HepG2 (cell line): ENCODE measurements around the gene VWA3A. TPM values are rescaled to one million over a fixed set of nuclear protein-coding genes. Genes with fewer than 3 reads are reported as not detected.

Experiments used
- ATF5 ChIP-seq: sonication (generic); formaldehyde crosslinking; IDR thresholded peaks from 2 replicates; pipeline ENCODE4 v1.4.0; 2020; ENCODE audit warnings: mild to moderate bottlenecking, low read depth, missing genetic modification reagents
- CREM ChIP-seq, 2 experiments: sonication (generic) in 1 of 2; formaldehyde crosslinking in 1 of 2; IDR thresholded peaks; 2 replicates each; pipeline versions ENCODE4 v1.4.0 to v1.6.1; 2016 to 2020; ENCODE audit warnings: antibody characterized with exemption in 1 of 2, mild to moderate bottlenecking in 1 of 2, missing genetic modification reagents in 1 of 2
- DNMT3B ChIP-seq: conservative IDR thresholded peaks from 2 replicates; pipeline ENCODE4 v1.6.1; 2016; ENCODE audit warnings: missing biosample characterization, control low read depth
- DRAP1 ChIP-seq: IDR thresholded peaks from 2 replicates; pipeline ENCODE4 v1.6.1; 2016; ENCODE audit warnings: missing genetic modification reagents, missing compliant biosample characterization
- E2F2 ChIP-seq: sonication (generic); formaldehyde crosslinking; IDR thresholded peaks from 2 replicates; pipeline ENCODE4 v1.4.0; 2020; ENCODE audit warnings: missing genetic modification reagents, borderline replicate concordance
- FIP1L1 ChIP-seq: fragments of 200-400 bp; formaldehyde crosslinking; IDR thresholded peaks from 2 replicates; pipeline ENCODE4 v1.6.1; 2018; ENCODE audit warnings: low read depth, mild to moderate bottlenecking, low read length, moderate library complexity, borderline replicate concordance; ENCODE audit not compliant: insufficient read depth
- FOXM1 ChIP-seq: sonication (generic); formaldehyde crosslinking; IDR thresholded peaks from 2 replicates; pipeline ENCODE4 v1.5.0; 2020; ENCODE audit warnings: missing genetic modification reagents
- GZF1 ChIP-seq: sonication (generic); formaldehyde crosslinking; IDR thresholded peaks from 2 replicates; pipeline ENCODE4 v1.5.1; 2020; ENCODE audit warnings: mild to moderate bottlenecking, missing genetic modification reagents
- HINFP ChIP-seq: sonication (generic); formaldehyde crosslinking; IDR thresholded peaks from 2 replicates; pipeline ENCODE4 v1.4.0; 2020; ENCODE audit warnings: low read depth, mild to moderate bottlenecking, missing genetic modification reagents
- HIVEP1 ChIP-seq: sonication (generic); formaldehyde crosslinking; IDR thresholded peaks from 2 replicates; pipeline ENCODE4 v1.4.0; 2020; ENCODE audit warnings: mild to moderate bottlenecking, missing genetic modification reagents
- KLF6 ChIP-seq: IDR thresholded peaks from 2 replicates; pipeline ENCODE4 v1.8.0; 2016; ENCODE audit warnings: missing biosample characterization, missing genetic modification reagents
- MAFK ChIP-seq, 2 experiments: IDR thresholded peaks in 1 of 2; conservative IDR thresholded peaks in 1 of 2; 2 replicates each; pipeline ENCODE4 v1.6.1; 2011; ENCODE audit warnings: improper control_type of control experiment in 2 of 2, low read length in 2 of 2
- MED13 ChIP-seq: sonication (generic); formaldehyde crosslinking; IDR thresholded peaks from 2 replicates; pipeline ENCODE4 v1.5.0; 2020; ENCODE audit warnings: missing genetic modification reagents
- MLX ChIP-seq: IDR thresholded peaks from 2 replicates; pipeline ENCODE4 v1.6.1; 2016
- ONECUT2 ChIP-seq: sonication (generic); formaldehyde crosslinking; IDR thresholded peaks from 2 replicates; pipeline ENCODE4 v1.4.0; 2020; ENCODE audit warnings: missing genetic modification reagents
- RBAK ChIP-seq: sonication (generic); formaldehyde crosslinking; IDR thresholded peaks from 2 replicates; pipeline ENCODE4 v1.5.1; 2020; ENCODE audit warnings: mild to moderate bottlenecking, missing genetic modification reagents
- SOX13 ChIP-seq, 3 experiments: fragments of 450-650 bp in 1 of 3; sonication (generic) in 1 of 3; formaldehyde crosslinking in 1 of 3; IDR thresholded peaks in 2 of 3; conservative IDR thresholded peaks in 1 of 3; 2 replicates each; pipeline versions ENCODE4 v1.5.0 to v1.6.1; 2016 to 2020; ENCODE audit warnings: antibody characterized with exemption in 1 of 3, mild to moderate bottlenecking in 1 of 3, missing compliant biosample characterization in 1 of 3, missing genetic modification reagents in 1 of 3, moderate library complexity in 1 of 3
- THAP9 ChIP-seq: sonication (generic); formaldehyde crosslinking; IDR thresholded peaks from 2 replicates; pipeline ENCODE4; 2020; ENCODE audit warnings: missing genetic modification reagents, mild to moderate bottlenecking, borderline replicate concordance
- ZNF564 ChIP-seq: sonication (generic); formaldehyde crosslinking; IDR thresholded peaks from 2 replicates; pipeline ENCODE4 v1.8.1; 2023; ENCODE audit warnings: mild to moderate bottlenecking, missing genetic modification reagents
- ZNF7 ChIP-seq: IDR thresholded peaks from 2 replicates; pipeline ENCODE4 v1.6.1; 2016; ENCODE audit warnings: missing biosample characterization, missing genetic modification reagents
- ZNF709 ChIP-seq: sonication (generic); formaldehyde crosslinking; IDR thresholded peaks from 2 replicates; pipeline ENCODE4 v1.5.0; 2020; ENCODE audit warnings: mild to moderate bottlenecking, missing genetic modification reagents
- polyA plus RNA-seq, 8 experiments: library from polyadenylated mRNA; depleted of rRNA in 3 of 8; stranded (reverse) in 7 of 8; unstranded in 1 of 8; fragments of >200 nt; fragmentation: Illumina TruSeq in 4 of 8; extraction: Trizol in 4 of 8; gene quantifications; 2 replicates each; pipeline versions ENCODE4 v1.2.1 to v1.2.3, GENCODE V29; 2011 to 2016; ENCODE audit warnings: low read depth in 4 of 8, missing spikeins in 1 of 8, mixed read lengths in 1 of 8; ENCODE audit not compliant: insufficient read depth in 1 of 8
- total RNA-seq, 5 experiments: library from RNA; depleted of rRNA; stranded (reverse); fragments of >200 nt; fragmentation: Illumina TruSeq; extraction: Trizol; gene quantifications; 2 replicates each; pipeline ENCODE4 v1.2.3, GENCODE V29; 2016; ENCODE audit warnings: low read depth in 1 of 5

Gene VWA3A
- total and polyA plus RNA-seq, 2 of the 13 experiments (the other 11 are each of a cell fraction or from before 2014, with no cell fraction given), result 0.03 to 0.07 TPM

GRCh38 chr16:22192261-22193062 lies 100.1 kb downstream of the VWA3A start (continued):
- TF ChIP-seq GZF1 (CRISPR knock-in tag) (peak; percentile 81; the same call in 1 of the 2 replicates), DRAP1 (CRISPR knock-in tag) (peak; percentile 91), DNMT3B (peak; percentile 97; the same call in 1 of the 2 replicates), CREM (IDR thresholded peaks at IDR 0.05) (peak; percentile 57), CREM (CRISPR knock-in tag; IDR thresholded peaks at IDR 0.05) (no peak), KLF6 (CRISPR knock-in tag) (peak; percentile 96), ZNF564 (CRISPR knock-in tag) (peak; percentile 33; the same call in 1 of the 2 replicates), ATF5 (CRISPR knock-in tag) (0 out of 2 replicates have a peak, but pooled peaks have one; percentile 15), HINFP (CRISPR knock-in tag) (peak; percentile 84), RBAK (CRISPR knock-in tag) (no peak), MLX (CRISPR knock-in tag) (peak; percentile 75; the same call in 1 of the 2 replicates), SOX13 (IDR thresholded peaks at IDR 0.05) (peak; percentile 32; the same call in 1 of the 2 replicates), SOX13 (CRISPR knock-in tag; conservative IDR thresholded peaks at IDR 0.05 in 1 of 2, IDR thresholded peaks at IDR 0.05 in 1 of 2) (peak; percentile 1 to 68; a peak in 2 of 4 replicates), ZNF709 (CRISPR knock-in tag) (peak; percentile 68; the same call in 1 of the 2 replicates), ZNF7 (CRISPR knock-in tag) (no peak), MED13 (CRISPR knock-in tag) (0 out of 2 replicates have a peak, but pooled peaks have one; percentile 24), THAP9 (CRISPR knock-in tag) (no peak), HIVEP1 (CRISPR knock-in tag) (no peak; the same call in 1 of the 2 replicates), FOXM1 (no peak), FIP1L1 (no peak), MAFK (conservative IDR thresholded peaks at IDR 0.05 in 1 of 2, IDR thresholded peaks at IDR 0.05 in 1 of 2; ENCODE audit: low read length in 2 of 2) (no peak), ONECUT2 (no peak; the same call in 1 of the 2 replicates), E2F2 (CRISPR knock-in tag) (no peak)
